Measurements from ENCODE around the gene HHAT. TPM values are rescaled to one million over a fixed set of nuclear protein-coding genes. Genes with fewer than 3 reads are reported as not detected.

The HHAT gene
- total RNA-seq, 1 donor from 2014 or later = 2.0 TPM

Small RNA genes lying within 50 kb of the gene (small RNA-seq; reads per million reads assigned to genes)
- 35.4 reads per million, percentile 95 among the genes with 10 or more reads in this experiment for gene RNU5A-8P

Other genes starting within 250 kb of the HHAT start
- 3.6 TPM for gene SERTAD4, start 96.1 kb upstream of the HHAT start, total RNA-seq

Measured in occipital lobe (tissue), 2 donors.